SK-N-SH treated with all-trans-retinoic acid at 6 μM for 48 hours (cell line): ENCODE measurements around the gene SYT12.

ENCODE experiments used
- ARNTL ChIP-seq: fragments of 450-650 bp; formaldehyde crosslinking; IDR thresholded peaks from 2 replicates; pipeline ENCODE4 v1.5.0; 2020; ENCODE audit warnings: low read depth, mild to moderate bottlenecking, moderate library complexity, borderline replicate concordance
- BACH2 ChIP-seq: fragments of 250-450 bp; sonication (Bioruptor Pico); IDR thresholded peaks from 2 replicates; pipeline ENCODE4 v1.9.0; 2021; ENCODE audit warnings: mild to moderate bottlenecking, borderline replicate concordance
- ESRRG ChIP-seq: fragments of 250-450 bp; sonication (Bioruptor Pico); IDR thresholded peaks from 2 replicates; pipeline ENCODE4 v1.6.1; 2021; ENCODE audit warnings: mild to moderate bottlenecking
- GLIS3 ChIP-seq: fragments of 250-450 bp; sonication (Bioruptor Pico); IDR thresholded peaks from 2 replicates; pipeline ENCODE4 v1.5.0; 2020; ENCODE audit warnings: mild to moderate bottlenecking, moderate library complexity
- ISL1 ChIP-seq: fragments of 250-450 bp; sonication (Bioruptor Pico); IDR thresholded peaks from 2 replicates; pipeline ENCODE4 v2.1.2; 2022; ENCODE audit warnings: mild to moderate bottlenecking, moderate library complexity
- OSR1 ChIP-seq: fragments of 250-450 bp; sonication (Bioruptor Pico); IDR thresholded peaks from 2 replicates; pipeline ENCODE4 v1.8.0; 2022; ENCODE audit warnings: moderate library complexity, mild to moderate bottlenecking, inconsistent platforms
- RARB ChIP-seq: fragments of 250-450 bp; sonication (Bioruptor Pico); IDR thresholded peaks from 2 replicates; pipeline ENCODE4 v1.8.0; 2021; ENCODE audit warnings: mild to moderate bottlenecking, moderate library complexity
- TOX ChIP-seq: fragments of 250-450 bp; sonication (Bioruptor Pico); IDR thresholded peaks from 2 replicates; pipeline ENCODE4 v1.8.0; 2021; ENCODE audit warnings: mild to moderate bottlenecking, moderate library complexity, borderline replicate concordance
- ZFP3 ChIP-seq: fragments of 250-450 bp; sonication (Bioruptor Pico); IDR thresholded peaks from 2 replicates; pipeline ENCODE4 v1.5.0; 2020; ENCODE audit warnings: mild to moderate bottlenecking, moderate library complexity
- ZFP30 ChIP-seq: fragments of 450-650 bp; formaldehyde crosslinking; IDR thresholded peaks from 2 replicates; pipeline ENCODE4 v1.5.0; 2022; ENCODE audit warnings: mild to moderate bottlenecking, moderate library complexity
- ZNF70 ChIP-seq: fragments of 450-650 bp; formaldehyde crosslinking; IDR thresholded peaks from 2 replicates; pipeline ENCODE4 v1.5.0; 2020; ENCODE audit warnings: mild to moderate bottlenecking, moderate library complexity
- TF ChIP-seq, protein P1 (sequence below): fragments of 250-450 bp; sonication (Bioruptor Pico); IDR thresholded peaks from 2 replicates; pipeline ENCODE4 v1.8.0; 2020; ENCODE audit warnings: mild to moderate bottlenecking, moderate library complexity, borderline replicate concordance
- TF ChIP-seq, protein P2 (sequence below): fragments of 250-450 bp; sonication (Bioruptor Pico); IDR thresholded peaks from 2 replicates; pipeline ENCODE4 v1.5.1; 2020; ENCODE audit warnings: low read depth, mild to moderate bottlenecking, moderate library complexity

- no peak for TF ChIP-seq ISL1 (CRISPR knock-in tag)
- TF ChIP-seq, protein P1, sequence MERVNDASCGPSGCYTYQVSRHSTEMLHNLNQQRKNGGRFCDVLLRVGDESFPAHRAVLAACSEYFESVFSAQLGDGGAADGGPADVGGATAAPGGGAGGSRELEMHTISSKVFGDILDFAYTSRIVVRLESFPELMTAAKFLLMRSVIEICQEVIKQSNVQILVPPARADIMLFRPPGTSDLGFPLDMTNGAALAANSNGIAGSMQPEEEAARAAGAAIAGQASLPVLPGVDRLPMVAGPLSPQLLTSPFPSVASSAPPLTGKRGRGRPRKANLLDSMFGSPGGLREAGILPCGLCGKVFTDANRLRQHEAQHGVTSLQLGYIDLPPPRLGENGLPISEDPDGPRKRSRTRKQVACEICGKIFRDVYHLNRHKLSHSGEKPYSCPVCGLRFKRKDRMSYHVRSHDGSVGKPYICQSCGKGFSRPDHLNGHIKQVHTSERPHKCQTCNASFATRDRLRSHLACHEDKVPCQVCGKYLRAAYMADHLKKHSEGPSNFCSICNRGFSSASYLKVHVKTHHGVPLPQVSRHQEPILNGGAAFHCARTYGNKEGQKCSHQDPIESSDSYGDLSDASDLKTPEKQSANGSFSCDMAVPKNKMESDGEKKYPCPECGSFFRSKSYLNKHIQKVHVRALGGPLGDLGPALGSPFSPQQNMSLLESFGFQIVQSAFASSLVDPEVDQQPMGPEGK (CRISPR knock-in tag) = no peak
- TF ChIP-seq, protein P2, sequence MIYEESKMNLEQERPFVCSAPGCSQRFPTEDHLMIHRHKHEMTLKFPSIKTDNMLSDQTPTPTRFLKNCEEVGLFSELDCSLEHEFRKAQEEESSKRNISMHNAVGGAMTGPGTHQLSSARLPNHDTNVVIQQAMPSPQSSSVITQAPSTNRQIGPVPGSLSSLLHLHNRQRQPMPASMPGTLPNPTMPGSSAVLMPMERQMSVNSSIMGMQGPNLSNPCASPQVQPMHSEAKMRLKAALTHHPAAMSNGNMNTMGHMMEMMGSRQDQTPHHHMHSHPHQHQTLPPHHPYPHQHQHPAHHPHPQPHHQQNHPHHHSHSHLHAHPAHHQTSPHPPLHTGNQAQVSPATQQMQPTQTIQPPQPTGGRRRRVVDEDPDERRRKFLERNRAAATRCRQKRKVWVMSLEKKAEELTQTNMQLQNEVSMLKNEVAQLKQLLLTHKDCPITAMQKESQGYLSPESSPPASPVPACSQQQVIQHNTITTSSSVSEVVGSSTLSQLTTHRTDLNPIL (CRISPR knock-in tag) = no peak
- TF ChIP-seq ESRRG (CRISPR knock-in tag) = no peak
- TF ChIP-seq BACH2 (CRISPR knock-in tag) = no peak
- TF ChIP-seq ZFP3 (CRISPR knock-in tag) = no peak
- TF ChIP-seq RARB (CRISPR knock-in tag) = no peak
- TF ChIP-seq ZNF70 (CRISPR knock-in tag) = no peak
- TF ChIP-seq OSR1 (CRISPR knock-in tag) = no peak
- TF ChIP-seq ARNTL = no peak
- TF ChIP-seq ZFP30 (CRISPR knock-in tag) = no peak
- TF ChIP-seq GLIS3 (CRISPR knock-in tag) = no peak
- no peak for TF ChIP-seq TOX (CRISPR knock-in tag)
Observed at GRCh38 chr11:67013511-67014045, 9.4 kb upstream of the SYT12 start.
